ENCODE measurements around the gene P2RX3. TPM values are rescaled to one million over a fixed set of nuclear protein-coding genes. Genes with fewer than 3 reads are reported as not detected.

P2RX3 gene
- total and polyA plus RNA-seq, 2 of the 8 experiments (the other 6 are each of a cell fraction or from before 2014, with no cell fraction given), result 0.45 to 0.47 TPM

DNA sequence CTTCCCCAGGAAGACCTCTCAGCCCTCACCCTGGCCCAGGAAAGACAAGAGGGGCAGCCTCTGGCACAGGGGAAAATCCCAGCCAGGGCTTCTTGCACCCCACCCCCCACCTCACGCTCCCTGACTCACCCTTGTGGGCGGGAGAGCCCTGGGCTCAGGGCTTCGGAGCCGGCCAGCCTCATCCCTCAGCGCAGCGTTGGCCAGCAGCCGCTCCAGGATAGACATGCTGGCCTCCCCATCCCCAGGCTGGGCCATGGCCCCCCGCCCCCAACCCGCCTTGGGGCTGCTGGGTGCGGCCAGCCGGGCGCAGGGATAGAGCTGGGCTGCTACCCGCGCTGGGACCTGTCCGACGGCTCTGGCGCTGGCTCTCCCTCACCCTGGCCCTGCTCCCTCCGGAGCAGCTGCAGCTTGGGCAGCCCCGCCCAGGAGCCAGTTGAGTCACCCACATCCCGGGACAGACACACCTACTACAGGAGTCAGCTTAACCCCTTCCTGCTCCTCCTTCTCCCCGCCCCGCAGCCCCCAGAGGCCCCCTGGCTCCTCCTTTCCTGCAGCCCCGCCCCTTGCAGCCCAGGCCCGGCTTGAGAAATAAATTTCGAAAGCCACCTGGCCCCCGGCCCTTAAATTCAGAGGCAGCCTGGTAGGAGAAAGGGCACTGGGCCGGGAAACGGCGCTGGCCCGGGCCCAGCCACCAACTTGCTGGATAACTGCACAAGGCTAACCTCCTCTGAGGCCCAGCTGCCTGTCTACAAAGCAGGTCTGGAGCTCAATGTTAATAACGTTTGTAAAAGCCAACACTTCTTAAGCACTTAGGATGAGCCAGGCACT lies 26.8 kb upstream of the P2RX3 start (continued):
- TF ChIP-seq SRF (IDR thresholded peaks at IDR 0.05; ENCODE audit: low read depth, low read length), result no peak
- no peak for TF ChIP-seq CBX8 (IDR thresholded peaks at IDR 0.05; ENCODE audit: borderline replicate concordance, low read depth, low read length)
- no peak for TF ChIP-seq FOSL1 (IDR thresholded peaks at IDR 0.05; ENCODE audit: insufficient read depth, low read depth, low read length)

Measured in H1 (cell line).